K562 (cell line): ENCODE data around the gene MMP24. TPM values are rescaled to one million over a fixed set of nuclear protein-coding genes. Genes with fewer than 3 reads are reported as not detected.

Experiments used
- HDGF ChIP-seq: fragments of 450-650 bp; IDR thresholded peaks from 2 replicates; pipeline ENCODE4 v1.6.1; 2016
- IFI16 ChIP-seq: fragments of 250-450 bp; sonication (Bioruptor Pico); IDR thresholded peaks from 2 replicates; pipeline ENCODE4 v2.1.2; 2022; ENCODE audit warnings: mild to moderate bottlenecking, inconsistent platforms
- KLF16 ChIP-seq: IDR thresholded peaks from 2 replicates; pipeline ENCODE4 v1.6.1; 2016; ENCODE audit warnings: antibody characterized with exemption
- LEF1 ChIP-seq: fragments of 450-650 bp; IDR thresholded peaks from 2 replicates; pipeline ENCODE4 v1.6.1; 2016; ENCODE audit warnings: mild to moderate bottlenecking
- NELFE ChIP-seq: IDR thresholded peaks from 2 replicates; pipeline ENCODE4 v1.6.1; 2011; ENCODE audit warnings: mild to moderate bottlenecking; ENCODE audit not compliant: insufficient read depth, insufficient read length
- POU5F1 ChIP-seq: fragments of 150-350 bp; IDR thresholded peaks from 2 replicates; pipeline ENCODE4 v1.6.1; 2014; ENCODE audit warnings: borderline replicate concordance, low read length, low read depth, mild to moderate bottlenecking; ENCODE audit not compliant: partially characterized antibody
- SAFB2 ChIP-seq: fragments of 200-400 bp; formaldehyde crosslinking; IDR thresholded peaks from 2 replicates; pipeline ENCODE4 v1.6.1; 2018; ENCODE audit warnings: borderline replicate concordance, low read length, low read depth, moderate library complexity; ENCODE audit not compliant: severe bottlenecking
- SMARCB1 ChIP-seq: IDR thresholded peaks from 2 replicates; pipeline ENCODE4 v1.6.1; 2011; ENCODE audit warnings: improper control_type of control experiment, low read depth; ENCODE audit not compliant: insufficient read length
- SREBF2 ChIP-seq: sonication (generic); formaldehyde crosslinking; IDR thresholded peaks from 2 replicates; pipeline ENCODE4 v1.4.0; 2020; ENCODE audit warnings: mild to moderate bottlenecking, missing genetic modification reagents
- U2AF2 ChIP-seq: fragments of 200-400 bp; formaldehyde crosslinking; optimal IDR thresholded peaks from 2 replicates; pipeline ENCODE3; 2017; ENCODE audit warnings: low read depth, mild to moderate bottlenecking, low read length
- ZFP30 ChIP-seq: fragments of 250-450 bp; sonication (Bioruptor Pico); IDR thresholded peaks from 2 replicates; pipeline ENCODE4 v1.8.0; 2022; ENCODE audit warnings: moderate library complexity, mild to moderate bottlenecking, inconsistent platforms, borderline replicate concordance
- ZNF347 ChIP-seq: fragments of 450-650 bp; formaldehyde crosslinking; IDR thresholded peaks from 2 replicates; pipeline ENCODE4 v1.4.0; 2020; ENCODE audit warnings: low read depth, mild to moderate bottlenecking, moderate library complexity
- ZNF551 ChIP-seq: fragments of 250-450 bp; sonication (Bioruptor Pico); IDR thresholded peaks from 2 replicates; pipeline ENCODE4 v1.5.0; 2021; ENCODE audit warnings: mild to moderate bottlenecking, moderate library complexity
- ZNF586 ChIP-seq: fragments of 450-650 bp; formaldehyde crosslinking; conservative IDR thresholded peaks from 2 replicates; pipeline ENCODE4 v1.4.0; 2020; ENCODE audit warnings: mild to moderate bottlenecking, moderate library complexity
- polyA plus RNA-seq, 8 experiments: library from polyadenylated mRNA; depleted of rRNA in 4 of 8; stranded (reverse) in 5 of 8; unstranded in 3 of 8; fragments of >200 nt; fragmentation: Nextera tagmentation in 2 of 8; fragmentation: Illumina TruSeq in 1 of 8; extraction: Ambion mirVana in 2 of 8; extraction: Trizol in 1 of 8; gene quantifications; 2 replicates each; pipeline versions ENCODE4 v1.2.1 to v1.2.3, GENCODE V29; 2011 to 2014; ENCODE audit warnings: inconsistent platforms in 1 of 8, missing spikeins in 1 of 8
- total RNA-seq, 7 experiments: library from RNA; depleted of rRNA in 6 of 7; stranded (reverse); fragments of >200 nt in 6 of 7; fragmentation: Illumina TruSeq in 2 of 7; extraction: Trizol in 2 of 7; gene quantifications; 2 replicates each; pipeline versions ENCODE4 v1.2.1 to v1.2.3, GENCODE V29; 2011 to 2021; ENCODE audit warnings: low replicate concordance in 1 of 7
- TF ChIP-seq, protein P1 (sequence below): fragments of 200-800 bp; sonication (Bioruptor generic); IDR thresholded peaks from 2 replicates; pipeline ENCODE4 v1.6.1; 2017; ENCODE audit warnings: missing genetic modification characterization, missing compliant biosample characterization
- TF ChIP-seq, protein P2 (sequence below): fragments of 450-650 bp; IDR thresholded peaks from 2 replicates; pipeline ENCODE4 v1.6.1; 2017; ENCODE audit warnings: antibody characterized with exemption, mild to moderate bottlenecking

Gene MMP24
- total and polyA plus RNA-seq, 9 of the 15 experiments (the other 6 are each of a cell fraction or from before 2014, with no cell fraction given) = 0.03 to 0.07 (median 0.03) TPM; not detected in 6

GRCh38 chr20:35305682-35306556 lies 79.4 kb downstream of the MMP24 start (continued):
- TF ChIP-seq, protein P1, sequence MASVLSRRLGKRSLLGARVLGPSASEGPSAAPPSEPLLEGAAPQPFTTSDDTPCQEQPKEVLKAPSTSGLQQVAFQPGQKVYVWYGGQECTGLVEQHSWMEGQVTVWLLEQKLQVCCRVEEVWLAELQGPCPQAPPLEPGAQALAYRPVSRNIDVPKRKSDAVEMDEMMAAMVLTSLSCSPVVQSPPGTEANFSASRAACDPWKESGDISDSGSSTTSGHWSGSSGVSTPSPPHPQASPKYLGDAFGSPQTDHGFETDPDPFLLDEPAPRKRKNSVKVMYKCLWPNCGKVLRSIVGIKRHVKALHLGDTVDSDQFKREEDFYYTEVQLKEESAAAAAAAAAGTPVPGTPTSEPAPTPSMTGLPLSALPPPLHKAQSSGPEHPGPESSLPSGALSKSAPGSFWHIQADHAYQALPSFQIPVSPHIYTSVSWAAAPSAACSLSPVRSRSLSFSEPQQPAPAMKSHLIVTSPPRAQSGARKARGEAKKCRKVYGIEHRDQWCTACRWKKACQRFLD (CRISPR knock-in tag) = peak; percentile 95
- no peak for TF ChIP-seq KLF16
- TF ChIP-seq U2AF2 = no peak
- no peak for TF ChIP-seq ZFP30 (CRISPR knock-in tag)
- no peak for TF ChIP-seq NELFE
- no peak for TF ChIP-seq SAFB2
- no peak for TF ChIP-seq HDGF
- TF ChIP-seq, protein P2, sequence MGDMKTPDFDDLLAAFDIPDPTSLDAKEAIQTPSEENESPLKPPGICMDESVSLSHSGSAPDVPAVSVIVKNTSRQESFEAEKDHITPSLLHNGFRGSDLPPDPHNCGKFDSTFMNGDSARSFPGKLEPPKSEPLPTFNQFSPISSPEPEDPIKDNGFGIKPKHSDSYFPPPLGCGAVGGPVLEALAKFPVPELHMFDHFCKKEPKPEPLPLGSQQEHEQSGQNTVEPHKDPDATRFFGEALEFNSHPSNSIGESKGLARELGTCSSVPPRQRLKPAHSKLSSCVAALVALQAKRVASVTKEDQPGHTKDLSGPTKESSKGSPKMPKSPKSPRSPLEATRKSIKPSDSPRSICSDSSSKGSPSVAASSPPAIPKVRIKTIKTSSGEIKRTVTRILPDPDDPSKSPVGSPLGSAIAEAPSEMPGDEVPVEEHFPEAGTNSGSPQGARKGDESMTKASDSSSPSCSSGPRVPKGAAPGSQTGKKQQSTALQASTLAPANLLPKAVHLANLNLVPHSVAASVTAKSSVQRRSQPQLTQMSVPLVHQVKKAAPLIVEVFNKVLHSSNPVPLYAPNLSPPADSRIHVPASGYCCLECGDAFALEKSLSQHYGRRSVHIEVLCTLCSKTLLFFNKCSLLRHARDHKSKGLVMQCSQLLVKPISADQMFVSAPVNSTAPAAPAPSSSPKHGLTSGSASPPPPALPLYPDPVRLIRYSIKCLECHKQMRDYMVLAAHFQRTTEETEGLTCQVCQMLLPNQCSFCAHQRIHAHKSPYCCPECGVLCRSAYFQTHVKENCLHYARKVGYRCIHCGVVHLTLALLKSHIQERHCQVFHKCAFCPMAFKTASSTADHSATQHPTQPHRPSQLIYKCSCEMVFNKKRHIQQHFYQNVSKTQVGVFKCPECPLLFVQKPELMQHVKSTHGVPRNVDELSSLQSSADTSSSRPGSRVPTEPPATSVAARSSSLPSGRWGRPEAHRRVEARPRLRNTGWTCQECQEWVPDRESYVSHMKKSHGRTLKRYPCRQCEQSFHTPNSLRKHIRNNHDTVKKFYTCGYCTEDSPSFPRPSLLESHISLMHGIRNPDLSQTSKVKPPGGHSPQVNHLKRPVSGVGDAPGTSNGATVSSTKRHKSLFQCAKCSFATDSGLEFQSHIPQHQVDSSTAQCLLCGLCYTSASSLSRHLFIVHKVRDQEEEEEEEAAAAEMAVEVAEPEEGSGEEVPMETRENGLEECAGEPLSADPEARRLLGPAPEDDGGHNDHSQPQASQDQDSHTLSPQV = peak; percentile 90
- no peak for TF ChIP-seq SMARCB1
- TF ChIP-seq ZNF551 = no peak
- TF ChIP-seq SREBF2 = no peak
- TF ChIP-seq POU5F1 = no peak
- no peak for TF ChIP-seq ZNF347 (CRISPR knock-in tag)
- no peak for TF ChIP-seq IFI16 (CRISPR knock-in tag)
- no peak for TF ChIP-seq ZNF586 (CRISPR knock-in tag)
- TF ChIP-seq LEF1 = 0 out of 2 replicates have a peak, but pooled peaks have one; percentile 33
